Measurements from ENCODE around the gene BRINP2.

DNA sequence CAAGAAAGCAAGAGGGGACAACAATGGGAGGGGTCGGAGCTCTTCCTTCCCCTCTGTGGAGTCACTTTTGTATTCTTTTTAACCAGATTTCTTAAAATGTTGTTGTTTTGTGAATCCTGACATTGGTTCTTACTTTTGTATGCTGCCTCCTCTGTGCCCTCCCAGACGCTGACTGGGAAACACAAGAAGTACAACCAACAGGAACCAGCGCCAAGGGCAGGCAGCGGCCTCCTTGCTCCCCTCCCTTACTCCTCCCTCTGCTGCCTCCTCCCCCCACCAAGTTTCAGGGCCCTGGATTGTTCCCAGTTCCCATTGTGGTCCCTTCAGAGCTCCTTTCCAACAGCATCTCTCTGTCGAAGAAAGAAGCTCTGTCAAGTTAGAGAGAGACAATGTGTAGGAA is 111.1 kb downstream of the BRINP2 start:
- TF ChIP-seq, protein P1, sequence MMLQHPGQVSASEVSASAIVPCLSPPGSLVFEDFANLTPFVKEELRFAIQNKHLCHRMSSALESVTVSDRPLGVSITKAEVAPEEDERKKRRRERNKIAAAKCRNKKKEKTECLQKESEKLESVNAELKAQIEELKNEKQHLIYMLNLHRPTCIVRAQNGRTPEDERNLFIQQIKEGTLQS (IDR thresholded peaks at IDR 0.05) = no peak
- TF ChIP-seq, protein P2, sequence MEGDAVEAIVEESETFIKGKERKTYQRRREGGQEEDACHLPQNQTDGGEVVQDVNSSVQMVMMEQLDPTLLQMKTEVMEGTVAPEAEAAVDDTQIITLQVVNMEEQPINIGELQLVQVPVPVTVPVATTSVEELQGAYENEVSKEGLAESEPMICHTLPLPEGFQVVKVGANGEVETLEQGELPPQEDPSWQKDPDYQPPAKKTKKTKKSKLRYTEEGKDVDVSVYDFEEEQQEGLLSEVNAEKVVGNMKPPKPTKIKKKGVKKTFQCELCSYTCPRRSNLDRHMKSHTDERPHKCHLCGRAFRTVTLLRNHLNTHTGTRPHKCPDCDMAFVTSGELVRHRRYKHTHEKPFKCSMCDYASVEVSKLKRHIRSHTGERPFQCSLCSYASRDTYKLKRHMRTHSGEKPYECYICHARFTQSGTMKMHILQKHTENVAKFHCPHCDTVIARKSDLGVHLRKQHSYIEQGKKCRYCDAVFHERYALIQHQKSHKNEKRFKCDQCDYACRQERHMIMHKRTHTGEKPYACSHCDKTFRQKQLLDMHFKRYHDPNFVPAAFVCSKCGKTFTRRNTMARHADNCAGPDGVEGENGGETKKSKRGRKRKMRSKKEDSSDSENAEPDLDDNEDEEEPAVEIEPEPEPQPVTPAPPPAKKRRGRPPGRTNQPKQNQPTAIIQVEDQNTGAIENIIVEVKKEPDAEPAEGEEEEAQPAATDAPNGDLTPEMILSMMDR (IDR thresholded peaks at IDR 0.05; ENCODE audit: low read depth, low read length, missing input control) = no peak
- TF ChIP-seq TAF1 (conservative IDR thresholded peaks at IDR 0.05) (no peak), JUND (IDR thresholded peaks at IDR 0.05) (no peak), GABPA (IDR thresholded peaks at IDR 0.05 in 1 of 2, conservative IDR thresholded peaks at IDR 0.05 in 1 of 2) (no peak), RAD21 (IDR thresholded peaks at IDR 0.05) (no peak)
- TF ChIP-seq, protein P3, sequence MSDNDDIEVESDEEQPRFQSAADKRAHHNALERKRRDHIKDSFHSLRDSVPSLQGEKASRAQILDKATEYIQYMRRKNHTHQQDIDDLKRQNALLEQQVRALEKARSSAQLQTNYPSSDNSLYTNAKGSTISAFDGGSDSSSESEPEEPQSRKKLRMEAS (IDR thresholded peaks at IDR 0.05) = no peak
- TF ChIP-seq, protein P4, sequence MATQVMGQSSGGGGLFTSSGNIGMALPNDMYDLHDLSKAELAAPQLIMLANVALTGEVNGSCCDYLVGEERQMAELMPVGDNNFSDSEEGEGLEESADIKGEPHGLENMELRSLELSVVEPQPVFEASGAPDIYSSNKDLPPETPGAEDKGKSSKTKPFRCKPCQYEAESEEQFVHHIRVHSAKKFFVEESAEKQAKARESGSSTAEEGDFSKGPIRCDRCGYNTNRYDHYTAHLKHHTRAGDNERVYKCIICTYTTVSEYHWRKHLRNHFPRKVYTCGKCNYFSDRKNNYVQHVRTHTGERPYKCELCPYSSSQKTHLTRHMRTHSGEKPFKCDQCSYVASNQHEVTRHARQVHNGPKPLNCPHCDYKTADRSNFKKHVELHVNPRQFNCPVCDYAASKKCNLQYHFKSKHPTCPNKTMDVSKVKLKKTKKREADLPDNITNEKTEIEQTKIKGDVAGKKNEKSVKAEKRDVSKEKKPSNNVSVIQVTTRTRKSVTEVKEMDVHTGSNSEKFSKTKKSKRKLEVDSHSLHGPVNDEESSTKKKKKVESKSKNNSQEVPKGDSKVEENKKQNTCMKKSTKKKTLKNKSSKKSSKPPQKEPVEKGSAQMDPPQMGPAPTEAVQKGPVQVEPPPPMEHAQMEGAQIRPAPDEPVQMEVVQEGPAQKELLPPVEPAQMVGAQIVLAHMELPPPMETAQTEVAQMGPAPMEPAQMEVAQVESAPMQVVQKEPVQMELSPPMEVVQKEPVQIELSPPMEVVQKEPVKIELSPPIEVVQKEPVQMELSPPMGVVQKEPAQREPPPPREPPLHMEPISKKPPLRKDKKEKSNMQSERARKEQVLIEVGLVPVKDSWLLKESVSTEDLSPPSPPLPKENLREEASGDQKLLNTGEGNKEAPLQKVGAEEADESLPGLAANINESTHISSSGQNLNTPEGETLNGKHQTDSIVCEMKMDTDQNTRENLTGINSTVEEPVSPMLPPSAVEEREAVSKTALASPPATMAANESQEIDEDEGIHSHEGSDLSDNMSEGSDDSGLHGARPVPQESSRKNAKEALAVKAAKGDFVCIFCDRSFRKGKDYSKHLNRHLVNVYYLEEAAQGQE (IDR thresholded peaks at IDR 0.05) = no peak
- TF ChIP-seq, protein P5, sequence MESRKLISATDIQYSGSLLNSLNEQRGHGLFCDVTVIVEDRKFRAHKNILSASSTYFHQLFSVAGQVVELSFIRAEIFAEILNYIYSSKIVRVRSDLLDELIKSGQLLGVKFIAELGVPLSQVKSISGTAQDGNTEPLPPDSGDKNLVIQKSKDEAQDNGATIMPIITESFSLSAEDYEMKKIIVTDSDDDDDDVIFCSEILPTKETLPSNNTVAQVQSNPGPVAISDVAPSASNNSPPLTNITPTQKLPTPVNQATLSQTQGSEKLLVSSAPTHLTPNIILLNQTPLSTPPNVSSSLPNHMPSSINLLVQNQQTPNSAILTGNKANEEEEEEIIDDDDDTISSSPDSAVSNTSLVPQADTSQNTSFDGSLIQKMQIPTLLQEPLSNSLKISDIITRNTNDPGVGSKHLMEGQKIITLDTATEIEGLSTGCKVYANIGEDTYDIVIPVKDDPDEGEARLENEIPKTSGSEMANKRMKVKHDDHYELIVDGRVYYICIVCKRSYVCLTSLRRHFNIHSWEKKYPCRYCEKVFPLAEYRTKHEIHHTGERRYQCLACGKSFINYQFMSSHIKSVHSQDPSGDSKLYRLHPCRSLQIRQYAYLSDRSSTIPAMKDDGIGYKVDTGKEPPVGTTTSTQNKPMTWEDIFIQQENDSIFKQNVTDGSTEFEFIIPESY (IDR thresholded peaks at IDR 0.05) = no peak
